Myocyte (in vitro differentiated cells): ENCODE measurements around the gene PLEKHM3. TPM values are rescaled to one million over a fixed set of nuclear protein-coding genes. Genes with fewer than 3 reads are reported as not detected.
"Not testable (repeated sequence)": the region's sequence is repeated elsewhere in the genome, so short reads cannot be mapped to it uniquely, and the experiment has no call there.

ENCODE experiments used
- DNase-seq: peaks from one replicate; pipeline ENCODE4 v3.0.0-alpha.2; 2012; ENCODE audit warnings: low read depth
- total RNA-seq: library from RNA; depleted of rRNA; stranded (reverse); fragments of >200 nt; gene quantifications from 2 replicates; pipeline ENCODE4 v1.2.3, GENCODE V29; 2014

The PLEKHM3 gene
- total RNA-seq, 1 donor from 2014 or later: 6.7 TPM

DNA sequence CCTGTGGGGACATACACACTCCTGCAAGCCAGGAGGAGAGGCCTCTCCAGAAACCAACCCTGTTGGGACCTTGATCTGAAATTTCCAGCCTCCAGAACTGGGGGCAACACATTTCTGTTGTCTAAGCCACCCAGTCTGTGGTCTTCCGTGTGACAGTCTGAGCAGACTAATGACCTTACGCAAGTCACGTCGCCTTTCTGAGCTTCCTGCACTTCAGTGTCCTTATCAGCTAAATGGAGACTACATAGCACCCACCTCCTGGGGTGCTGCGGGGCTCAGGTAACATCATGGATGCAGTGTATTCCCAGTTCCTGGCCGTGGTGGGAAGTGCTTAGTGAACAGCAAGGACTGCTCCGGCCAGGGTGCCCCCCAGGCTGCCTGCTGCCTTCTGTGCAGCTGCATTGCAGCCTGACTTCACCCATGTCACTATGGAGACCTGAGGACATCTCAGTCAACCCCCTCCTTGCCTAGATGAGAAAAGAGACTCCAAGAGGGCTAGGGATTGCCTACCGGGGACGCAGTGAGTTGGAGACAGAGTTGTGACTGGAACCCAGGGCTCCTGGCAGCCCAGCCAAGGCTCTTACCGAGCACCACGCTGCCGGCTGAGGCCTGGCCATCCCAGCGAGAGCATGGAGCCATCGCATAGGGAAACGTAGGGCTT lies 194.4 kb downstream of the PLEKHM3 start:
- no peak for DNase-seq

GRCh38 chr2:207828361-207829057 lies 196.8 kb downstream of the PLEKHM3 start:
- DNase-seq: no peak

- DNase-seq: no peak
Measured at GRCh38 chr2:207825978-207826377, 199.3 kb downstream of the PLEKHM3 start.

DNA sequence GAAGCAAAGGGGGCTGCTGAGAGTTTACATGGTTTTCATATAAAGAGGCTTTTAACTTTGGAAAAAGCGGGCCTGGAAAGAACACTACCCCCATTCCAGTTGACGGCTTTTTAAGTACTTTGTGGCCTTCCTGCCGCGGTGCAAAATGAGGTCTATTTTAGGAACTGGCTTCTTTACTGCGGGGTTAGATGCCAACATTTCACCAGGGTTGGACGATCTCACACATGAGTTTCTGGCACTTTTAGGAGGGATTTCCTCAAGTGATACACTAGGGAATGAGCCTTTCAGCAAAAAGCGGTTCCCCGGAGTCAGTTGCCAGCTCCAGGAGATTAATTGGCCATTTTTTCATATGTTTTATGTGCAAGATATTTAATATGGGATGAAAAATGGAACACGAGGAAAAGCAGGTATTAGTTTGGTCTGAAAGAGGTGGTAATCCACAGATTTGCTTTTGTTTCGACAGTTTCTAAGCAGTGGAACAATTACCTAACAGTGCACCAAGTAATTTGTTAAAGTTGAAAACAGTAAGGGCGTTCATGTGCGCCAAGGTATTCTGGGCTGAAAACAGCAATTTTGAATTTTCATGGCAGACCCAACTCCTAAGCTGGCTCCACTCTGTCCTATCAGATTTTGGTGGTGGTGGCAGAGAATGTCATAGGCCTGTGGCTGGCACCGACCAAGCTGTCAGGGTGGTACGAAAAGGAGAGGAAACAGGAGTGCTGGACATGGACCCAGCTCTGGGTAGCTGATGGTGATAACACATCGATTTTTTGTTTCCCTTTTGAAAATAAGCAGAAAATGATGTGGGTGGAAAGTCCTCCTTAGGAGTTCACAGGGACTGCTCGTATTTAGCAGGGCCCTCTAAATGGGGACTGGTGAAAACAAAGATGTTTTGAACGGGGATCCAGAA lies 200.0 kb downstream of the PLEKHM3 start:
- DNase-seq: no peak

DNA sequence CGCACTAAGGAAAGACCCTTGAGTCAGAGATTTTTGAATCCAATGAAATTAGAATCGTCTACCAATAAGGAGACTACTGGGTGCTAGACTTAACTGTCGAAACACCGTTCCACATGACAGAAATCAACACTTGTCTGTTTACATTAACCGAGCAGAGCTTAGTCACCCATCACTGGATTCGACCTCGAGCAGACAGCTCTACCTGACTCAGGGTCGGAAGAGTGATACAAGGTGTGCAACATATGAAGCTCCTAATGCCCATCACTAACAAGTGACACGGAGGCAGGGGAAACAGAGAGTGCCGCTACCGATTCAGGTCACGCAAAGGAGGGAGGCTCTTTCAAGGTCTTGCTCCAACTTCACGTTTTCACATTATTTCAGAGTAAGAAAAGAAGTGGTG lies 201.5 kb downstream of the PLEKHM3 start:
- no peak for DNase-seq

DNA sequence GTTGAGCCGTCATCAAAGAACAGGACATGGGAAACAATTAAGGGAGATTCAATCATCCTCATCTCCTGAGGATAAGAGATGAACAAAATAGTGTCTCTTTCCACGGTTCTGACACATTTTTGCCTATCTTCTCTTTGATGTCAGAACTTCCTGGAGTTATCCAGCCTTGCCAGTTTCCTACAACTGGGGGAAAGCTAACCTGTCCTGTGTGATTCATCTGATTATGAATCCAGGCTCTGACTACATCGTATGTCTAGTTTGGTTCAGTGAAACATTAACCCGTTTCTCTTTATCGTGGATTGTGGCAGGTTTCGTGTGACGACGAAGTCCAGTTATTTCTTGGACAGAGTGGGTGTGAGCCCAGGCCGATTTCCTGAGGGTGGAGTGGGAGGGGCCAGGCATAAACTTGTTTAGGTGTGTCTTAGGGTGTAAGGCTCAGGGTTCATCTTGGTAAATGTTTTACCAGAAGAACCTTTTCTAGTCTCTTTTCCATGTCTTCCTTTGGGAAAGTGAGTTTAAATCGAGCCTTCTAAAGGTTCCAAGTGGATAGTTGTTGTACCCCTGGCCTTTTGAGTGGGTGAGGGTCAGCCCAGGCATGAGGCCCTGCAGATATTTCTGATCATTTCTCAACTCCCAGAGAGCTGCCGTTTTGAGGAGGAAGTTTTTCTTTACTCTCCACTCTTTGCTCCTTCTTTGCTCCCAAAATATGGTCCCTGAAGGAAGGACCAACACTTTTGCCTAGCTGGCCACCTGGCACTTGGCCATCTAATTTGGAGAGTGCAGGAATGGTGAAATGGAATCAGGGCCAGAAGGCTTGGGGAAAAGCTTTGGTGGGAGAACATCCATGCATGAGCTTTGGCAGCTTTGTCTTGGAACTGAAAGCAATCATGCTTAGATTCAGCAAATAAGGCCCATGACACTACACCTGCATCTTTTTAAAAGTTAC lies 205.2 kb downstream of the PLEKHM3 start:
- DNase-seq: no peak

GRCh38 chr2:207819021-207819797 lies 206.1 kb downstream of the PLEKHM3 start:
- DNase-seq: peak; percentile 59

- DNase-seq: peak; percentile 85
Measured at GRCh38 chr2:207816546-207816945, 208.8 kb downstream of the PLEKHM3 start.

DNA sequence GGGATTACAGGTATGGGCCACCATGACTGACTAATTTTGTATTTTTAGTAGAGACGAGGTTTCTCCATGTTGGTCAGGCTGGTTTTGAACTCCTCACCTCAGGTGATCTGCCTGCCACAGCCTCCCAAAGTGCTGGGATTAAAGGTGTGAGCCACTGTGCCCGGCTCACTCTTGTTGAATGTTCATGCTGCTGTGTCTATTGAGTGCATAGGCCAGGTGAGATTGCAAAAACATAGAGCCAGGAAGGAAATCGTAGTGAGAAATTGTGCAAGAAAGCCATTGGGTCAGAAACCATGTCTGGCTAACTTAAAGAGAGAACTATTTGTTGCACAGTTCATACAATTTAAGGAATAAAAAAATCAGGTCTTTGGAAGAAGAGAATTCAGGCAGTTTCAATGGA lies 210.1 kb downstream of the PLEKHM3 start:
- no peak for DNase-seq

DNA sequence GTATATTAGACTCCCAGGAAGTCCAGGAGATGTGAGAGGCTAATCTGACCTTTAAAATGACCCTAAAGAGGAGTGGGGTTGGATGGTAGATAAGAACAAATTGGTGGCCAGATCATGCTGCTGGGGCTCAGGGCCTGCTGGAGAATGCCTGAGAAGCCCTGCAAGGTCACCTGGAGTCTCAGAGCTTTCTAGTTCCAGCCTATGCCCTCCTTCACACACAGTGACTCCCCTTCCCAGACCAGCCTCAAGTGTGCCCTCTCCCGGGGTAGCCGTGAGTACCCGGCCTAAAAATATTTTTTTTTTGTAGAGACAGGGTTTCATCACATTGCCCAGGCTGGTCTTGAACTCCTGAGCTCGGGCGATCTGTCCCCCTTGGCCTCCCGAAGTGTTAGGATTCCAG lies 211.4 kb downstream of the PLEKHM3 start:
- DNase-seq: no peak

DNA sequence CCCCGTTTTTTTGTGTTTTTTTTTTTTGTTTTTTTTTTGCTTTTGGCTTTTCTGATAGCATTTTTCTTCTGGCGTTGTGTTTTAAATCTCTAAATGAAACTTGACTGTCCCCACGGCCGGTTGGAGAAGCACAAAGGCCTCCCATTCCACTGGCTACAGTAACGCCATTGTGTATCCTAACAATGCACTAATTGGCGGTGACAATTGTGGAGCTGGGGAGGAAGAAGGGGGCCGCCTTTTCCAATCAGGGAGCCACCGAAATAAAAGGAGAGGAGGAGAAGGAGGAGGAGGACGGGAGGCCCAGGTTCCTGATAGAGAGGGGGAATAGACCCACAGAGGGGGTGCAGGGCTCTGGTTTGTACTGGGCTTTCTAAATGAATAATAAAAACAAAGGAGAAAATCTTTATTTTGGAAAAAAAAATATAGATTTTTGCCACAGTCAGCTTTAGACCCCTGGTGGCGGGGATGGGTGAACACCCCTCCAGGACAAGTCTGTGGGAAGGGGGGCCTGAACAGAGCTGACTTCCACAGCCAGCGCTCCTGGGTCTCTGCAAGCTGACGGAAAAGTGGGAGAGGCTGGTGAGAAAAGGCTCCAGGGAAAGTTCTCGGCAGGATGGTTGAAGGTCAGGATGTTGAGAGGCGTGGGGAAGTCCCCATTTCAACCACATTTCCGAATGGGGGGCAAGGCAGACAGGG lies 212.0 kb downstream of the PLEKHM3 start:
- DNase-seq: no peak

GRCh38 chr2:207812726-207813080 lies 212.6 kb downstream of the PLEKHM3 start:
- DNase-seq: no peak

DNA sequence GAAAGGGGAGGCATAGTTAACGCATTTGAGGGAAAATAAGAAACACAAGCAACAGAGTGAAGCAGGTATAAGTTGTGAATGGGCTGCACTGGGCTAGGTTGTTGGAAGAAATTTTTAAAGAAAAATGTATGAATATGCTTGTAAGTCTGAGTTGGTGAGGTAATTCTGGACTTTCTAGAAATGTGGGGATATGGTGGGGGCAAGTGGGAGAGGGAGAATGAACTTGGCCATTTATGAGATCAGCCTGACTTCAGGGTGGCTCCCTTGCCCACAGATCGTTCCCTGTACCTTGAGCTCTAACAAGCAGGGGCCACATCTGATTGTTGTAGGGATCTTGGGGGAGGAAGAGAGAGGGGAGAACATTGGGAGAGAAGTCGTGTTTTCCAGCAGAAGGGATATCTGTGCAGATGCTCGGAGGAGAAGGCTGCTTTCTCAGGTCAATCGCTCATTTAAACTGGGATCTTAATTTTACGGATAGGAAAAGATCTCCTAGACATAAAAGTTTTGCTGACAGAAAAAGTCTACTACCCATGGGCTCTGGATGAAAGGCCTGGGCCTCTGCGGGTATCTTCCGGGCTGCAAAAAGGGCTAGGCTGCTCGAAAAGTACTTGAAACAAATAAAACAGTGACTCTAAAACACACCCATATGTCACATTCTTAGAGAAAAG lies 213.1 kb downstream of the PLEKHM3 start:
- DNase-seq: no peak

- DNase-seq: not testable (repeated sequence)
Measured at GRCh38 chr2:207811658-207812057, 213.7 kb downstream of the PLEKHM3 start.

DNA sequence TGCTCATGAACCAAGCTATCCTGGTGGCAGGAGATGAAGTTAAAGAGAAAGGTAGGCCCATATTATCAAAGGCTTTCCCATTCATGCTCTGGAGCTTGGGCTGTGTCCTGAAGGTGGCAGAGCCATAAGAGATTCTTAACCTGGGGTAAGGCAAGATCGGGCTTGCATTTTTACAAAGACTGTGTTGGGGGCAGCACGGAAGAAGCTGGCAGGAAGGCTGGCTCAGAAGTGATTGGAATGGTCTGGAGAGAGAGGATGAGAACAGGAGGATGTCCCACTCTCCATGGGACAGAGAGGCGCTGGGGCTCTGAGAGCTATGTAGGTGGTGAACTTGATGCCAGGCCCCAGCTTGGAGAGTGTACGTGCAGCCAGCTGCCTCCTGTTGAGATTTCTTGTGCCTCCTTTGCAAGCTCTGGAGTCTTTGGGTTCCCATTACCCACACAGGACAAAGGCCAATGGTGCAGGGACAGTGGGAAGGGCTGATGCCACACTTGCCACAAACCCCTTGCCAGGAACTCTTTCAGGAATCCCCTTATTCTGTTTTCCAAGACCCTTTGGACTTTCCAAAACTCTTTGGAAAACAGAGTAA lies 215.0 kb downstream of the PLEKHM3 start:
- no peak for DNase-seq

- DNase-seq: no peak
Measured at GRCh38 chr2:207808119-207808518, 217.2 kb downstream of the PLEKHM3 start.

DNA sequence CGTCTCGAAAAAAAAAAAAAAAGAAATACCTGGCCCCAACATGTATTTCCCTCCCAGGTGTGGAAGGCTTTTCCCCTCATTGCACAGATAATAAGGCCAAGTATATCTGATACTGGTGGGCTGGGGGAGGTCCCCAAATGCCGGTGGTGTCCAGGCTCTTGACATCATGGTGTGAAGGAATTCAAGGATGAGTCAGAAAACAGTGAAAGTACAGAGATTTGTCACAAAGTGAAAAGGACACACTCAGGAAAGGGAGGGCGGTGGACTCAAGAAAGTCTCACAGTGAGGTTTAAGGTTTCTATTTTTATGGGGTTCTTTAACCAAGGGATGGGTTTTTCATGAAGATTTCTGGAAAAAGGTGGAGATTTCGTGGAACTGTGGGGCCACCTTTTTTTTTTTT lies 217.8 kb downstream of the PLEKHM3 start:
- DNase-seq: no peak

DNA sequence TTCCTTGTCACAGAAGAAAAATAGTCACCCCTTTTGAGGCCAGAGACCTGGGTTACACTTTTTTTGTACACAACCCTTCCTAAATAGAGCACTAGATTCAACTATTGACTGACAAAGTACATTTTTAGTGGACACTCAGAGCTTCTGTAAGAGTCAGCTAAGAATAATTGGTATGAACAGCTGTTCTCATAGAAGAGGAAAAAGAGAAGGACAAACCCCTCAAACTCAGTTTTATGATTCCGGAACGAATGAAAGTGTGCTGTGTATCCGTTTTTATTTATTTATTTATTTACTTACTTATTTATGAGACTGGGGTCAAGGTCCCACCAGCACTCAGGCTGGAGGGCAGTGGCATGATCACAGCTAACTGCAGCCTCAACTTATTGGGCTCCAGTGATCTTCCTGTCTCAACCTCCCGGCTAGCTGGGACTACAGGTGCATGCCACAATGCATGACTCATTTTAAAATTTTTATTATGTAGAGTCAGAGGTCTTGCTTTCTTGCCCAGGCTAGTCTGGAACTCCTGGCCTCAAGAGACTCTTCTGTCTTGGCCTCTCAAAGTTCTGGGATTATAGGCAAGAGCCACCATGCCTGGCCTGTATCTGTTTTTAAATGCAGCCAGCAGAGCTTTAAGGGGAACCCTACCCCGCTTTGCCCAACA lies 219.6 kb downstream of the PLEKHM3 start:
- DNase-seq: peak; percentile 47
